Measurements from ENCODE around the gene DHX15. TPM values are rescaled to one million over a fixed set of nuclear protein-coding genes. Genes with fewer than 3 reads are reported as not detected.

DHX15 gene
- total and polyA plus RNA-seq, 2 experiments from 2014 or later, result 226 to 372 TPM

- Mint-ChIP-seq H3K27ac (no peak overlapping the region), H3K4me1 (no peaks in the 10 kb centered on the region), H3K36me3 (ENCODE audit: low read depth) (no peaks in the 10 kb centered on the region), H3K9me3 (no peaks in the 10 kb centered on the region), H3K27me3 (ENCODE audit: insufficient read depth, low read depth, poor library complexity) (peaks cover 2% of the 10 kb centered on the region), H3K4me3 (no peak overlapping the region)
- no peaks in the 10 kb centered on the region for H4K20me1 ChIP-seq (replicated peaks; ENCODE audit: insufficient read depth)
- H3K4me2 ChIP-seq, result no peak overlapping the region
- no peaks in the 10 kb centered on the region for H3F3A ChIP-seq (replicated peaks; ENCODE audit: low read depth)
- ATAC-seq (no peak), DNase-seq (ENCODE audit: low spot score) (no peak)
- no peak overlapping the region for H3K4me3 ChIP-seq
- H2AFZ ChIP-seq, result no peak overlapping the region
- H3K36me3 ChIP-seq (ENCODE audit: insufficient read depth), result no peaks in the 10 kb centered on the region
- H3K4me1 ChIP-seq (ENCODE audit: insufficient read depth), result no peaks in the 10 kb centered on the region
- H3K27me3 ChIP-seq (ENCODE audit: insufficient read depth), result no peaks in the 10 kb centered on the region
- H3K9me2 ChIP-seq (ENCODE audit: insufficient read depth), result peaks cover 11% of the 10 kb centered on the region
- no peak overlapping the region for H3K27ac ChIP-seq (ENCODE audit: low read depth)
- no peaks in the 10 kb centered on the region for H3K79me2 ChIP-seq (replicated peaks; ENCODE audit: insufficient read depth)
- no peak for TF ChIP-seq POLR2AphosphoS5 (IDR thresholded peaks at IDR 0.05; ENCODE audit: low read depth)
Observed at GRCh38 chr4:24613502-24613901, 29.1 kb upstream of the DHX15 start.

DNA sequence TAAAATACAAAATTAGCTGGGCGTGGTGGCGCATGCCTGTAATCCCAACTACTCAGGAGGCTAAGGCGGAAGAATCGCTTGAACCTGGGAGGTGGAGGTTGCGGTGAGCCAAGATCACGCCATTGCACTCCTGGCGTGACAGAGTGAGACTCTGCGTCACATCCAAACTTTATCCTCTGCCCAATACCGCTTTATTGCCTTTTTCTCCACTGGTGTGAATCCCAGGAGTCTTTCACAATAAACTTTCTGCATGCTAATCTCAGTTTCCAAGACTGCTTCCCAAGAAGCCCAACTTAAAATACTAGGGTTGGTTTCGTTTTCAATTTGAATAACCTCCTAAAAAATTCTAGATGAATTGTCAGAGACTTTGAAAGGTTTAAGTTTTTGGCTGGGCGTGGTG lies 27.2 kb upstream of the DHX15 start:
- ATAC-seq (no peak), DNase-seq (ENCODE audit: low spot score) (no peak)
- Histone ChIP-seq H3K4me1 (ENCODE audit: insufficient read depth) (no peaks in the 10 kb centered on the region), H3K4me3 (no peak overlapping the region), H3F3A (replicated peaks; ENCODE audit: low read depth) (no peaks in the 10 kb centered on the region), H3K9me2 (ENCODE audit: insufficient read depth) (peaks cover 11% of the 10 kb centered on the region), H3K27ac (ENCODE audit: low read depth) (no peak overlapping the region), H4K20me1 (replicated peaks; ENCODE audit: insufficient read depth) (no peaks in the 10 kb centered on the region), H3K36me3 (ENCODE audit: insufficient read depth) (no peaks in the 10 kb centered on the region), H2AFZ (no peak overlapping the region), H3K79me2 (replicated peaks; ENCODE audit: insufficient read depth) (no peaks in the 10 kb centered on the region), H3K4me2 (no peak overlapping the region), H3K27me3 (ENCODE audit: insufficient read depth) (no peaks in the 10 kb centered on the region)
- Mint-ChIP-seq H3K27ac (no peak overlapping the region), H3K9me3 (no peaks in the 10 kb centered on the region), H3K27me3 (ENCODE audit: insufficient read depth, low read depth, poor library complexity) (peaks cover 2% of the 10 kb centered on the region), H3K4me3 (no peak overlapping the region), H3K4me1 (no peaks in the 10 kb centered on the region), H3K36me3 (ENCODE audit: low read depth) (no peaks in the 10 kb centered on the region)
- TF ChIP-seq STAT1 (IDR thresholded peaks at IDR 0.05; ENCODE audit: unreplicated experiment), result no peak

DNA sequence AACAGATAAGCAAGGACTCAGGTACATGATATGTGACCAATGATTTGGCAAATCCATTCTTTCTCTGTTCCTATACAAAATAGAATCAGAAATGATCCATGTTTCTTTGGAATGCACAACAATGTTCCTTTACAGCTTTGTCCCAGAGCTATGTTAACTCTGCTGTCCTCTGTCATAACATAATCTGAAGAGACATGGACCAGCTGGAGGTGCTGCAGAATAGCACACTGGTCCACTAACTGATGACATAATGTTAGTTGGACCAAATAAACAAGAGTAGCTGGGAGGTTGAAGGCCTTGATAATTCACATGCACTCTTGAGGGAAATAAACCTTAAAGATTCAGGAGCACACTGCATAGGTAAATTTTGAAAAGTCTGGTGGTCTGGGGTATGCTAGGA lies 23.0 kb upstream of the DHX15 start:
- Histone ChIP-seq H4K20me1 (replicated peaks; ENCODE audit: insufficient read depth) (no peaks in the 10 kb centered on the region), H3K4me3 (no peak overlapping the region), H2AFZ (peak overlapping the region; percentile 19; the same call in 1 of the 2 replicates), H3K79me2 (replicated peaks; ENCODE audit: insufficient read depth) (no peaks in the 10 kb centered on the region), H3K9me2 (ENCODE audit: insufficient read depth) (peaks cover 11% of the 10 kb centered on the region), H3F3A (replicated peaks; ENCODE audit: low read depth) (no peaks in the 10 kb centered on the region), H3K4me1 (ENCODE audit: insufficient read depth) (peaks cover 16% of the 10 kb centered on the region; the same call in 1 of the 2 replicates), H3K27ac (ENCODE audit: low read depth) (no peak overlapping the region), H3K27me3 (ENCODE audit: insufficient read depth) (no peaks in the 10 kb centered on the region), H3K4me2 (no peak overlapping the region), H3K36me3 (ENCODE audit: insufficient read depth) (no peaks in the 10 kb centered on the region)
- TF ChIP-seq, protein P1, sequence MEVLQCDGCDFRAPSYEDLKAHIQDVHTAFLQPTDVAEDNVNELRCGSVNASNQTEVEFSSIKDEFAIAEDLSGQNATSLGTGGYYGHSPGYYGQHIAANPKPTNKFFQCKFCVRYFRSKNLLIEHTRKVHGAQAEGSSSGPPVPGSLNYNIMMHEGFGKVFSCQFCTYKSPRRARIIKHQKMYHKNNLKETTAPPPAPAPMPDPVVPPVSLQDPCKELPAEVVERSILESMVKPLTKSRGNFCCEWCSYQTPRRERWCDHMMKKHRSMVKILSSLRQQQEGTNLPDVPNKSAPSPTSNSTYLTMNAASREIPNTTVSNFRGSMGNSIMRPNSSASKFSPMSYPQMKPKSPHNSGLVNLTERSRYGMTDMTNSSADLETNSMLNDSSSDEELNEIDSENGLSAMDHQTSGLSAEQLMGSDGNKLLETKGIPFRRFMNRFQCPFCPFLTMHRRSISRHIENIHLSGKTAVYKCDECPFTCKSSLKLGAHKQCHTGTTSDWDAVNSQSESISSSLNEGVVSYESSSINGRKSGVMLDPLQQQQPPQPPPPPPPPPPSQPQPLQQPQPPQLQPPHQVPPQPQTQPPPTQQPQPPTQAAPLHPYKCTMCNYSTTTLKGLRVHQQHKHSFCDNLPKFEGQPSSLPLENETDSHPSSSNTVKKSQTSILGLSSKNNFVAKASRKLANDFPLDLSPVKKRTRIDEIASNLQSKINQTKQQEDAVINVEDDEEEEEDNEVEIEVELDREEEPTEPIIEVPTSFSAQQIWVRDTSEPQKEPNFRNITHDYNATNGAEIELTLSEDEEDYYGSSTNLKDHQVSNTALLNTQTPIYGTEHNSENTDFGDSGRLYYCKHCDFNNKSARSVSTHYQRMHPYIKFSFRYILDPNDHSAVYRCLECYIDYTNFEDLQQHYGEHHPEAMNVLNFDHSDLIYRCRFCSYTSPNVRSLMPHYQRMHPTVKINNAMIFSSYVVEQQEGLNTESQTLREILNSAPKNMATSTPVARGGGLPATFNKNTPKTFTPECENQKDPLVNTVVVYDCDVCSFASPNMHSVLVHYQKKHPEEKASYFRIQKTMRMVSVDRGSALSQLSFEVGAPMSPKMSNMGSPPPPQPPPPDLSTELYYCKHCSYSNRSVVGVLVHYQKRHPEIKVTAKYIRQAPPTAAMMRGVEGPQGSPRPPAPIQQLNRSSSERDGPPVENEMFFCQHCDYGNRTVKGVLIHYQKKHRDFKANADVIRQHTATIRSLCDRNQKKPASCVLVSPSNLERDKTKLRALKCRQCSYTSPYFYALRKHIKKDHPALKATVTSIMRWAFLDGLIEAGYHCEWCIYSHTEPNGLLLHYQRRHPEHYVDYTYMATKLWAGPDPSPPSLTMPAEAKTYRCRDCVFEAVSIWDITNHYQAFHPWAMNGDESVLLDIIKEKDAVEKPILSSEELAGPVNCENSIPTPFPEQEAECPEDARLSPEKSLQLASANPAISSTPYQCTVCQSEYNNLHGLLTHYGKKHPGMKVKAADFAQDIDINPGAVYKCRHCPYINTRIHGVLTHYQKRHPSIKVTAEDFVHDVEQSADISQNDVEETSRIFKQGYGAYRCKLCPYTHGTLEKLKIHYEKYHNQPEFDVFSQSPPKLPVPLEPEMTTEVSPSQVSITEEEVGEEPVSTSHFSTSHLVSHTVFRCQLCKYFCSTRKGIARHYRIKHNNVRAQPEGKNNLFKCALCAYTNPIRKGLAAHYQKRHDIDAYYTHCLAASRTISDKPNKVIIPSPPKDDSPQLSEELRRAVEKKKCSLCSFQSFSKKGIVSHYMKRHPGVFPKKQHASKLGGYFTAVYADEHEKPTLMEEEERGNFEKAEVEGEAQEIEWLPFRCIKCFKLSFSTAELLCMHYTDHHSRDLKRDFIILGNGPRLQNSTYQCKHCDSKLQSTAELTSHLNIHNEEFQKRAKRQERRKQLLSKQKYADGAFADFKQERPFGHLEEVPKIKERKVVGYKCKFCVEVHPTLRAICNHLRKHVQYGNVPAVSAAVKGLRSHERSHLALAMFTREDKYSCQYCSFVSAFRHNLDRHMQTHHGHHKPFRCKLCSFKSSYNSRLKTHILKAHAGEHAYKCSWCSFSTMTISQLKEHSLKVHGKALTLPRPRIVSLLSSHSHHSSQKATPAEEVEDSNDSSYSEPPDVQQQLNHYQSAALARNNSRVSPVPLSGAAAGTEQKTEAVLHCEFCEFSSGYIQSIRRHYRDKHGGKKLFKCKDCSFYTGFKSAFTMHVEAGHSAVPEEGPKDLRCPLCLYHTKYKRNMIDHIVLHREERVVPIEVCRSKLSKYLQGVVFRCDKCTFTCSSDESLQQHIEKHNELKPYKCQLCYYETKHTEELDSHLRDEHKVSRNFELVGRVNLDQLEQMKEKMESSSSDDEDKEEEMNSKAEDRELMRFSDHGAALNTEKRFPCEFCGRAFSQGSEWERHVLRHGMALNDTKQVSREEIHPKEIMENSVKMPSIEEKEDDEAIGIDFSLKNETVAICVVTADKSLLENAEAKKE (CRISPR knock-in tag; IDR thresholded peaks at IDR 0.05), result no peak
- TF ChIP-seq, protein P2, sequence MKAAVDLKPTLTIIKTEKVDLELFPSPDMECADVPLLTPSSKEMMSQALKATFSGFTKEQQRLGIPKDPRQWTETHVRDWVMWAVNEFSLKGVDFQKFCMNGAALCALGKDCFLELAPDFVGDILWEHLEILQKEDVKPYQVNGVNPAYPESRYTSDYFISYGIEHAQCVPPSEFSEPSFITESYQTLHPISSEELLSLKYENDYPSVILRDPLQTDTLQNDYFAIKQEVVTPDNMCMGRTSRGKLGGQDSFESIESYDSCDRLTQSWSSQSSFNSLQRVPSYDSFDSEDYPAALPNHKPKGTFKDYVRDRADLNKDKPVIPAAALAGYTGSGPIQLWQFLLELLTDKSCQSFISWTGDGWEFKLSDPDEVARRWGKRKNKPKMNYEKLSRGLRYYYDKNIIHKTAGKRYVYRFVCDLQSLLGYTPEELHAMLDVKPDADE (IDR thresholded peaks at IDR 0.05), result no peak
- no peak for TF ChIP-seq STAT1 (IDR thresholded peaks at IDR 0.05; ENCODE audit: unreplicated experiment)
- no peaks in the 10 kb centered on the region for H3K27me3 Mint-ChIP-seq (ENCODE audit: insufficient read depth, low read depth, poor library complexity)
- no peak overlapping the region for H3K27ac Mint-ChIP-seq
- H3K4me1 Mint-ChIP-seq, result peaks cover 14% of the 10 kb centered on the region; the same call in 2 of the 3 replicates
- no peak for DNase-seq (ENCODE audit: low spot score)
- no peaks in the 10 kb centered on the region for H3K36me3 Mint-ChIP-seq (ENCODE audit: low read depth)
- ATAC-seq, result no peak
- no peaks in the 10 kb centered on the region for H3K9me3 Mint-ChIP-seq
- H3K4me3 Mint-ChIP-seq, result no peak overlapping the region

Data from GM23338 (cell line).